ENCODE measurements around the gene NF1.

NF1 gene

GRCh38 chr17:31357091-31357490 is 262.3 kb downstream of the NF1 start:
- no peak overlapping the region for H3K4me2 ChIP-seq (ENCODE audit: low read length, poor library complexity, severe bottlenecking)
- peaks cover 3% of the 10 kb centered on the region for H3K79me1 ChIP-seq (replicated peaks; ENCODE audit: low read length, poor library complexity, severe bottlenecking)
- no peak overlapping the region for H2BK15ac ChIP-seq (ENCODE audit: low read depth, poor library complexity, severe bottlenecking)
- H2AK5ac ChIP-seq (ENCODE audit: low read length, severe bottlenecking): no peak overlapping the region
- no peak overlapping the region for H4K91ac ChIP-seq (ENCODE audit: low read length)
- H2AFZ ChIP-seq (ENCODE audit: low read depth, low read length): no peak overlapping the region
- peaks cover 15 to 91% of the 10 kb centered on the region in 2 experiments for H3K36me3 ChIP-seq (ENCODE audit: control insufficient read depth in 1 of 2, insufficient read depth in 2 of 2, low read depth in 1 of 2, low read length in 2 of 2)
- H3K18ac ChIP-seq (ENCODE audit: low read depth in 1 of 2, low read length in 2 of 2): no peak overlapping the region
- no peaks in the 10 kb centered on the region for H3K9me3 ChIP-seq (ENCODE audit: control insufficient read depth, low read length)
- no peak overlapping the region for H3K9ac ChIP-seq (ENCODE audit: low read length)
- H2BK12ac ChIP-seq (ENCODE audit: low read length in 2 of 2): no peak overlapping the region
- H2BK120ac ChIP-seq (ENCODE audit: low read depth, low read length): no peak overlapping the region
- no peak overlapping the region for H3K4ac ChIP-seq (ENCODE audit: low read depth in 1 of 2, low read length in 2 of 2)
- no peak overlapping the region for H4K8ac ChIP-seq (ENCODE audit: low read length)
- H3K23ac ChIP-seq (ENCODE audit: low read length in 2 of 2): no peak overlapping the region
- WGBS: 98% methylated on average over 2 of the region's 2 CpGs
- no peak for DNase-seq
- no peaks in the 10 kb centered on the region for H3K4me1 ChIP-seq (ENCODE audit: control insufficient read depth, insufficient read depth, low read depth, low read length)
- no peak overlapping the region for H2BK5ac ChIP-seq (ENCODE audit: low read depth, low read length, poor library complexity, severe bottlenecking)
- no peaks in the 10 kb centered on the region for H3K27me3 ChIP-seq (ENCODE audit: control insufficient read depth in 1 of 2, insufficient read depth in 1 of 2, low read length in 2 of 2)
- H3K4me3 ChIP-seq (ENCODE audit: insufficient read depth in 1 of 2, low read depth in 1 of 2, low read length in 2 of 2): no peak overlapping the region
- no peak overlapping the region for H3K14ac ChIP-seq (ENCODE audit: low read length in 2 of 2)
- no peak overlapping the region for H3K27ac ChIP-seq (ENCODE audit: low read length, poor library complexity, severe bottlenecking)

- Histone ChIP-seq H4K8ac (ENCODE audit: low read length) (no peak overlapping the region), H3K27me3 (ENCODE audit: control insufficient read depth in 1 of 2, insufficient read depth in 1 of 2, low read length in 2 of 2) (no peaks in the 10 kb centered on the region), H2BK120ac (ENCODE audit: low read depth, low read length) (no peak overlapping the region), H2AK5ac (ENCODE audit: low read length, severe bottlenecking) (no peak overlapping the region), H3K4me2 (ENCODE audit: low read length, poor library complexity, severe bottlenecking) (no peak overlapping the region), H3K14ac (ENCODE audit: low read length in 2 of 2) (no peak overlapping the region), H3K18ac (ENCODE audit: low read depth in 1 of 2, low read length in 2 of 2) (no peak overlapping the region), H4K91ac (ENCODE audit: low read length) (no peak overlapping the region), H3K4me3 (ENCODE audit: insufficient read depth in 1 of 2, low read depth in 1 of 2, low read length in 2 of 2) (no peak overlapping the region), H3K9ac (ENCODE audit: low read length) (no peak overlapping the region), H3K9me3 (ENCODE audit: control insufficient read depth, low read length) (no peaks in the 10 kb centered on the region), H2BK5ac (ENCODE audit: low read depth, low read length, poor library complexity, severe bottlenecking) (no peak overlapping the region), H3K4me1 (ENCODE audit: control insufficient read depth, insufficient read depth, low read depth, low read length) (no peaks in the 10 kb centered on the region), H3K23ac (ENCODE audit: low read length in 2 of 2) (no peak overlapping the region), H3K4ac (ENCODE audit: low read depth in 1 of 2, low read length in 2 of 2) (no peak overlapping the region), H3K27ac (ENCODE audit: low read length, poor library complexity, severe bottlenecking) (no peak overlapping the region), H2BK15ac (ENCODE audit: low read depth, poor library complexity, severe bottlenecking) (no peak overlapping the region), H2BK12ac (ENCODE audit: low read length in 2 of 2) (no peak overlapping the region), H3K79me1 (replicated peaks; ENCODE audit: low read length, poor library complexity, severe bottlenecking) (peaks cover 2% of the 10 kb centered on the region), H2AFZ (ENCODE audit: low read depth, low read length) (no peak overlapping the region), H3K36me3 (ENCODE audit: control insufficient read depth in 1 of 2, insufficient read depth in 2 of 2, low read depth in 1 of 2, low read length in 2 of 2) (peaks cover 11 to 89% of the 10 kb centered on the region in 2 experiments)
- WGBS: 86% methylated on average over 2 of the region's 3 CpGs
- DNase-seq: peak; percentile 33
Measured at GRCh38 chr17:31357839-31358394, 263.1 kb downstream of the NF1 start.

GRCh38 chr17:31364012-31364411 is 269.2 kb downstream of the NF1 start:
- no peak overlapping the region for H4K8ac ChIP-seq (ENCODE audit: low read length)
- no peak overlapping the region for H3K18ac ChIP-seq (ENCODE audit: low read depth in 1 of 2, low read length in 2 of 2)
- H2BK5ac ChIP-seq (ENCODE audit: low read depth, low read length, poor library complexity, severe bottlenecking): no peak overlapping the region
- H3K9me3 ChIP-seq (ENCODE audit: control insufficient read depth, low read length): no peaks in the 10 kb centered on the region
- no peak overlapping the region for H3K27ac ChIP-seq (ENCODE audit: low read length, poor library complexity, severe bottlenecking)
- peaks cover 2% of the 10 kb centered on the region for H3K79me1 ChIP-seq (replicated peaks; ENCODE audit: low read length, poor library complexity, severe bottlenecking)
- no peak overlapping the region for H2AFZ ChIP-seq (ENCODE audit: low read depth, low read length)
- WGBS: 97% methylated on average over 6 of the region's 6 CpGs
- H2BK12ac ChIP-seq (ENCODE audit: low read length in 2 of 2): no peak overlapping the region
- no peak overlapping the region for H3K4ac ChIP-seq (ENCODE audit: low read depth in 1 of 2, low read length in 2 of 2)
- no peak overlapping the region for H2BK15ac ChIP-seq (ENCODE audit: low read depth, poor library complexity, severe bottlenecking)
- DNase-seq: no peak
- H3K4me2 ChIP-seq (ENCODE audit: low read length, poor library complexity, severe bottlenecking): no peak overlapping the region
- peaks cover 14 to 64% of the 10 kb centered on the region in 2 experiments for H3K36me3 ChIP-seq (ENCODE audit: control insufficient read depth in 1 of 2, insufficient read depth in 2 of 2, low read depth in 1 of 2, low read length in 2 of 2)
- H3K23ac ChIP-seq (ENCODE audit: low read length in 2 of 2): no peak overlapping the region
- no peak overlapping the region for H4K91ac ChIP-seq (ENCODE audit: low read length)
- no peak overlapping the region for H2BK120ac ChIP-seq (ENCODE audit: low read depth, low read length)
- no peaks in the 10 kb centered on the region for H3K27me3 ChIP-seq (ENCODE audit: control insufficient read depth in 1 of 2, insufficient read depth in 1 of 2, low read length in 2 of 2)
- H3K9ac ChIP-seq (ENCODE audit: low read length): no peak overlapping the region
- no peak overlapping the region for H2AK5ac ChIP-seq (ENCODE audit: low read length, severe bottlenecking)
- H3K4me3 ChIP-seq (ENCODE audit: insufficient read depth in 1 of 2, low read depth in 1 of 2, low read length in 2 of 2): no peak overlapping the region
- no peaks in the 10 kb centered on the region for H3K4me1 ChIP-seq (ENCODE audit: control insufficient read depth, insufficient read depth, low read depth, low read length)
- no peak overlapping the region for H3K14ac ChIP-seq (ENCODE audit: low read length in 2 of 2)

- no peak for DNase-seq
- H2BK120ac ChIP-seq (ENCODE audit: low read depth, low read length): no peak overlapping the region
- H2BK12ac ChIP-seq (ENCODE audit: low read length in 2 of 2): no peak overlapping the region
- H3K18ac ChIP-seq (ENCODE audit: low read depth in 1 of 2, low read length in 2 of 2): no peak overlapping the region
- H2AFZ ChIP-seq (ENCODE audit: low read depth, low read length): no peak overlapping the region
- no peak overlapping the region for H3K4me2 ChIP-seq (ENCODE audit: low read length, poor library complexity, severe bottlenecking)
- H3K14ac ChIP-seq (ENCODE audit: low read length in 2 of 2): no peak overlapping the region
- no peaks in the 10 kb centered on the region for H3K4me1 ChIP-seq (ENCODE audit: control insufficient read depth, insufficient read depth, low read depth, low read length)
- no peak overlapping the region for H3K4me3 ChIP-seq (ENCODE audit: insufficient read depth in 1 of 2, low read depth in 1 of 2, low read length in 2 of 2)
- no peak overlapping the region for H4K8ac ChIP-seq (ENCODE audit: low read length)
- H3K79me1 ChIP-seq (replicated peaks; ENCODE audit: low read length, poor library complexity, severe bottlenecking): peaks cover 5% of the 10 kb centered on the region
- no peak overlapping the region for H2BK15ac ChIP-seq (ENCODE audit: low read depth, poor library complexity, severe bottlenecking)
- H3K4ac ChIP-seq (ENCODE audit: low read depth in 1 of 2, low read length in 2 of 2): no peak overlapping the region
- no peak overlapping the region for H4K91ac ChIP-seq (ENCODE audit: low read length)
- no peak overlapping the region for H3K23ac ChIP-seq (ENCODE audit: low read length in 2 of 2)
- peaks cover 14 to 46% of the 10 kb centered on the region in 2 experiments for H3K36me3 ChIP-seq (ENCODE audit: control insufficient read depth in 1 of 2, insufficient read depth in 2 of 2, low read depth in 1 of 2, low read length in 2 of 2)
- no peak overlapping the region for H3K27ac ChIP-seq (ENCODE audit: low read length, poor library complexity, severe bottlenecking)
- H3K9me3 ChIP-seq (ENCODE audit: control insufficient read depth, low read length): no peaks in the 10 kb centered on the region
- no peak overlapping the region for H3K9ac ChIP-seq (ENCODE audit: low read length)
- no peak overlapping the region for H2BK5ac ChIP-seq (ENCODE audit: low read depth, low read length, poor library complexity, severe bottlenecking)
- H3K27me3 ChIP-seq (ENCODE audit: control insufficient read depth in 1 of 2, insufficient read depth in 1 of 2, low read length in 2 of 2): no peaks in the 10 kb centered on the region
- 92% methylated on average over 4 of the region's 4 CpGs for WGBS
- no peak overlapping the region for H2AK5ac ChIP-seq (ENCODE audit: low read length, severe bottlenecking)
Measured at GRCh38 chr17:31366088-31366487, 271.3 kb downstream of the NF1 start.
